NB4 (cell line): ENCODE results near the gene KCNQ5.
A peak's percentile ranks its signal among the peaks of the same experiment; 100 is the strongest.

Experiments
- DNase-seq: peaks from one replicate; pipeline ENCODE4 v3.0.0; 2010; ENCODE audit warnings: low read depth
- H3K4me3 ChIP-seq: one replicate; pipeline ENCODE4 v1.5.1; 2011; ENCODE audit warnings: mild to moderate bottlenecking, low read depth, low read length, moderate library complexity
- CTCF ChIP-seq: IDR thresholded peaks from one replicate; pipeline ENCODE4 v1.5.1; 2012; ENCODE audit warnings: low read depth, low read length
- MAX ChIP-seq: IDR thresholded peaks from 2 replicates; pipeline ENCODE4 v1.6.1; 2011; ENCODE audit warnings: low read depth, low read length
- MYC ChIP-seq: IDR thresholded peaks from 2 replicates; pipeline ENCODE4 v1.6.1; 2011; ENCODE audit warnings: low read depth, low read length
- POLR2A ChIP-seq: IDR thresholded peaks from 2 replicates; pipeline ENCODE4 v1.6.1; 2011; ENCODE audit warnings: mild to moderate bottlenecking; ENCODE audit not compliant: insufficient read length; ENCODE audit errors: extremely low read depth

Gene KCNQ5

GRCh38 chr6:72984981-72985665 lies 363.3 kb downstream of the KCNQ5 start:
- no peak overlapping the region for H3K4me3 ChIP-seq
- TF ChIP-seq MAX (no peak), CTCF (no peak), MYC (no peak), POLR2A (no peak)
- peak; percentile 31 for DNase-seq

GRCh38 chr6:72987301-72987700 lies 365.4 kb downstream of the KCNQ5 start:
- no peak overlapping the region for H3K4me3 ChIP-seq
- no peak for TF ChIP-seq CTCF
- TF ChIP-seq MYC: no peak
- TF ChIP-seq POLR2A: no peak
- TF ChIP-seq MAX: no peak
- peak; percentile 21 for DNase-seq

- TF ChIP-seq CTCF (no peak), MAX (no peak)
- no peak overlapping the region for H3K4me3 ChIP-seq
- DNase-seq: no peak
Measured at GRCh38 chr6:72999995-73000394, 378.1 kb downstream of the KCNQ5 start.

GRCh38 chr6:73000460-73000859 lies 378.6 kb downstream of the KCNQ5 start:
- no peak overlapping the region for H3K4me3 ChIP-seq
- TF ChIP-seq CTCF (no peak), POLR2A (no peak), MYC (no peak), MAX (no peak)
- DNase-seq: no peak

GRCh38 chr6:73002588-73002987 lies 380.7 kb downstream of the KCNQ5 start:
- DNase-seq: no peak
- TF ChIP-seq MYC: no peak
- no peak for TF ChIP-seq CTCF
- TF ChIP-seq POLR2A: no peak
- TF ChIP-seq MAX: no peak
- no peak overlapping the region for H3K4me3 ChIP-seq

- H3K4me3 ChIP-seq: no peak overlapping the region
- TF ChIP-seq POLR2A: no peak
- no peak for TF ChIP-seq CTCF
- no peak for TF ChIP-seq MAX
- no peak for TF ChIP-seq MYC
- DNase-seq: no peak
Measured at GRCh38 chr6:73003302-73003701, 381.4 kb downstream of the KCNQ5 start.
